ENCODE data around the gene PHC3.

DNA sequence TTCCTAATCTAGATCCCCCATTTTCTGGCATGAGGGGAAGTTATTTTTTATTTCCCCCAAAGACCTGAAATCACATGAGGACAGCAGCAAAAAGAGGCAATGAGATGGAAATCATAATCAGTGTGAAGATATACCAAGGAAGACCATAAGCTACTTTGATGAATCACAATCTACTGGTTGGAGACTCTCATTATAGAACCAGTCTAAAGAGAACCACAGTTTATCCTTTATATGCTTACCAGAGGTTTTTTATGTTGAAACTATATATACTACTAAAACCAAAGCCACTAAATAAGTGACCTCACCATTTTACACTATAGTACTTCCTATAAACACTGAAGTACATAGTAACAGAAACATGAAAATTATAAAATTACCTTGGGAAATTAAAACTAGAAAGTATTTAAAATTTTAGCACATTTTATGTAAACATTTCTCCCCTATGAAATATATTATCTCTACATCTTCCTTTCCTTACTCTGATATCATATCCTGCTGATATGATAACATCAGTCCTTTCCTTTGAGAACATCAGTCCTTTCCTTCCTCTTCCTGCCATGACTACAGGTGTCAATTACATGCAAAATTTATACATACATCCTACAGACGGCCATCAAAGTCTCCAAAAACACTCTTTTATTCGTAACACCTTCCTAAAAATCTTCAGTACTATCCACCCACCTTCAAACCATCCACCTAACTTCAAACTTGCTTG lies 71.8 kb downstream of the PHC3 start:
- TF ChIP-seq, protein P1, sequence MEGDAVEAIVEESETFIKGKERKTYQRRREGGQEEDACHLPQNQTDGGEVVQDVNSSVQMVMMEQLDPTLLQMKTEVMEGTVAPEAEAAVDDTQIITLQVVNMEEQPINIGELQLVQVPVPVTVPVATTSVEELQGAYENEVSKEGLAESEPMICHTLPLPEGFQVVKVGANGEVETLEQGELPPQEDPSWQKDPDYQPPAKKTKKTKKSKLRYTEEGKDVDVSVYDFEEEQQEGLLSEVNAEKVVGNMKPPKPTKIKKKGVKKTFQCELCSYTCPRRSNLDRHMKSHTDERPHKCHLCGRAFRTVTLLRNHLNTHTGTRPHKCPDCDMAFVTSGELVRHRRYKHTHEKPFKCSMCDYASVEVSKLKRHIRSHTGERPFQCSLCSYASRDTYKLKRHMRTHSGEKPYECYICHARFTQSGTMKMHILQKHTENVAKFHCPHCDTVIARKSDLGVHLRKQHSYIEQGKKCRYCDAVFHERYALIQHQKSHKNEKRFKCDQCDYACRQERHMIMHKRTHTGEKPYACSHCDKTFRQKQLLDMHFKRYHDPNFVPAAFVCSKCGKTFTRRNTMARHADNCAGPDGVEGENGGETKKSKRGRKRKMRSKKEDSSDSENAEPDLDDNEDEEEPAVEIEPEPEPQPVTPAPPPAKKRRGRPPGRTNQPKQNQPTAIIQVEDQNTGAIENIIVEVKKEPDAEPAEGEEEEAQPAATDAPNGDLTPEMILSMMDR (optimal IDR thresholded peaks at IDR 0.05 in 1 of 3, IDR thresholded peaks at IDR 0.05 in 1 of 3, conservative IDR thresholded peaks at IDR 0.05 in 1 of 3; ENCODE audit: extremely low read depth in 1 of 3, insufficient read depth in 2 of 3, low read length in 3 of 3): no peak
- no peak for TF ChIP-seq EZH2 (IDR thresholded peaks at IDR 0.05; ENCODE audit: low read length)

All from keratinocyte (primary cell).